G401.6 (cell line): ENCODE data around the gene NTF4.

ENCODE experiments used
- FAIRE-seq: peaks from 2 replicates; lab custom pipeline; 2012; peaks lifted over from hg19 to GRCh38; lab: Jason Lieb, UNC

The NTF4 gene

GRCh38 chr19:49064768-49065611 lies at the start of gene NTF4:
Gene NTF4 (minus strand): TSS chr19:49064818. CDS start chr19:49061997, 2,821 bp downstream.
- no peak for FAIRE-seq

- no peak for FAIRE-seq
Observed at GRCh38 chr19:49113762-49114629, 49.4 kb upstream of the NTF4 start, which contains the start of gene LIN7B. Gene LIN7B (plus strand): TSS chr19:49114370. CDS start chr19:49114405, 35 bp downstream.

- peak; percentile 33 for FAIRE-seq
Observed at GRCh38 chr19:49111218-49111998, 46.8 kb upstream of the NTF4 start.

- FAIRE-seq, result no peak
Observed at GRCh38 chr19:49110567-49110966, 45.9 kb upstream of the NTF4 start.

- FAIRE-seq, result no peak
Observed at GRCh38 chr19:49109569-49110233, 45.1 kb upstream of the NTF4 start.

- FAIRE-seq, result no peak
Observed at GRCh38 chr19:49109051-49109450, 44.4 kb upstream of the NTF4 start.

- FAIRE-seq, result no peak
Observed at GRCh38 chr19:49107625-49108459, 43.2 kb upstream of the NTF4 start.

GRCh38 chr19:49106648-49107135 lies 42.1 kb upstream of the NTF4 start:
- FAIRE-seq, result no peak

- FAIRE-seq, result no peak
Observed at GRCh38 chr19:49104229-49104864, 39.7 kb upstream of the NTF4 start.

GRCh38 chr19:49103331-49104085 lies 38.9 kb upstream of the NTF4 start:
- no peak for FAIRE-seq

- FAIRE-seq, result no peak
Observed at GRCh38 chr19:49102303-49102702, 37.7 kb upstream of the NTF4 start.

GRCh38 chr19:49101160-49101559 lies 36.5 kb upstream of the NTF4 start:
- FAIRE-seq, result no peak

GRCh38 chr19:49098795-49099194 lies 34.2 kb upstream of the NTF4 start:
- FAIRE-seq, result no peak

- peak; percentile 97 for FAIRE-seq
Observed at GRCh38 chr19:49097453-49098288, 33.1 kb upstream of the NTF4 start.

GRCh38 chr19:49094505-49095482 lies 30.2 kb upstream of the NTF4 start:
- FAIRE-seq, result no peak

GRCh38 chr19:49092686-49093085 lies 28.1 kb upstream of the NTF4 start:
- FAIRE-seq, result no peak

GRCh38 chr19:49091391-49092038 lies 26.9 kb upstream of the NTF4 start:
- no peak for FAIRE-seq
